Measurements from ENCODE around the gene ZNF653. TPM values are rescaled to one million over a fixed set of nuclear protein-coding genes. Genes with fewer than 3 reads are reported as not detected.

ZNF653 gene
- total RNA-seq, 4 donors from 2014 or later = 3.3 to 8.4 (median 5.3) TPM

DNA sequence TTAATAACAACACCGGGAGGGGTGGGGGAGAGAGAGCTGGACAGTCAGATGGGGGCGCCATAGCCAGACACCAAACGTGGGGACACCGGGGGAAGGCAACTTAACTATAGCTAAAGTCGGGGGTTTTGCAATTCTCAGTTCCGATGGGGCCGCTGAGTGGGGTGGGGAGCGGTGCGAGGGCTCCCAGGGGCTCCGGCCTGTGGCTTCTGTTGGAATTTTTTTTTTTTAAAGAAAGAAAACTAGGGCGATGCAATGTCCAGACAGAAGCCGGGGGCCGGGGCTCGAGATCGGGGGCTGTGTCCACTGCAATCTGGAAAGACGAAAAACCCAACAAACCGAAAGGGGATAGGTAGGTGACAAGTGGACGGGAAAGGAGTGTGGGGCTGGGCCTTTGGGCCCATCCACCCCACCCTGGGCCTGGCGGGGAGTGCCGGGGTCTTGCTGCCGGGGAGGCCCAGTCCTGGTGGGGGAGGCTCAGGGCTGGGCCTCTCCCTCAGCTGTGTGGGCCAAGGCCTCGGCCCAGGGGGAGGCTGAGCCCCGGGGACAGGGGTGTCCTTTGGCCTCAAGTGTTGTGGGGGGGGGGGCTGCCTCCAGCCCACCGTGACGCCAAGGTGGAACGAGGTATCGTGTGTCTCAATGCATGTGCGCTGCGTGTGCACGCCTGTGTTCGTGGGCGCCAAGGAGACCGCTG, 52.9 kb downstream of the ZNF653 start:
- TF ChIP-seq, protein P1, sequence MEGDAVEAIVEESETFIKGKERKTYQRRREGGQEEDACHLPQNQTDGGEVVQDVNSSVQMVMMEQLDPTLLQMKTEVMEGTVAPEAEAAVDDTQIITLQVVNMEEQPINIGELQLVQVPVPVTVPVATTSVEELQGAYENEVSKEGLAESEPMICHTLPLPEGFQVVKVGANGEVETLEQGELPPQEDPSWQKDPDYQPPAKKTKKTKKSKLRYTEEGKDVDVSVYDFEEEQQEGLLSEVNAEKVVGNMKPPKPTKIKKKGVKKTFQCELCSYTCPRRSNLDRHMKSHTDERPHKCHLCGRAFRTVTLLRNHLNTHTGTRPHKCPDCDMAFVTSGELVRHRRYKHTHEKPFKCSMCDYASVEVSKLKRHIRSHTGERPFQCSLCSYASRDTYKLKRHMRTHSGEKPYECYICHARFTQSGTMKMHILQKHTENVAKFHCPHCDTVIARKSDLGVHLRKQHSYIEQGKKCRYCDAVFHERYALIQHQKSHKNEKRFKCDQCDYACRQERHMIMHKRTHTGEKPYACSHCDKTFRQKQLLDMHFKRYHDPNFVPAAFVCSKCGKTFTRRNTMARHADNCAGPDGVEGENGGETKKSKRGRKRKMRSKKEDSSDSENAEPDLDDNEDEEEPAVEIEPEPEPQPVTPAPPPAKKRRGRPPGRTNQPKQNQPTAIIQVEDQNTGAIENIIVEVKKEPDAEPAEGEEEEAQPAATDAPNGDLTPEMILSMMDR (IDR thresholded peaks at IDR 0.05) = no peak
- DNase-seq (ENCODE audit: low spot score) = no peak
- no peak for ATAC-seq (ENCODE audit: low FRiP score)

DNA sequence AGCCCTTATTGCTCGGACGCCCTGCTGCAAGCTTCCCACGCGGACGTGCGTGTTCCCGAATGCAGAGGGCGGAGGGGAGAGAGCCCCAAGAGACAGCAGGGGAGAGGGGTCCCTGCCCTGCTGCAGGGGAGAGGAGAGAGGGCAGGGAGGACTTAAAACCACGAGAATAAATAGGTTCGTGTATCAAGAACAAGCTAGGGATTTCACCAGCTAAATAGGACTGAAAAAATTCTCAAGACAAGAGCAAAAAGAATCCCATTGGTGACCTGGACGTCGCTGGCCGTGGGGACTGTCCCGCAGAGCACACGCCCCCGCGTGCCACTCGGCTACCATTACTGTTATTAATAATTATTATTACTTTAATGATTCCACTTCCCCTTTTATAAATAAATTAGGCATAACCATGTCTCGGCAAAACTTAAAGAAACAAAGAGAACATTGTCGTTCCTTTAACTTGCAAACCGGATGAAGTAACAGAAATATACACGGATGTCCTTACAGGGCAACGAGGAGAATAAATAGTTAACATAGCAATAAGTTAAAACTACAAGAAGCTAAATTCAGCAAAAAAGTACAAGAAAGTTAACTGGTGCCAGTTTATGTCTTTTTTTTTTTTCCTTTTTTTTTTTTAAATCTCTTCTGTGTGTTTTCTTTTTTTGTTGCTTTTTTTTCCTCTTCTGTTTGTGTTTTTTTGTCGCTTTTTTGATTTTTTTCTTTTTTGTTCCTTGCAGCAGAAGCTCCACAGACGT, 53.6 kb downstream of the ZNF653 start:
- DNase-seq (ENCODE audit: low spot score) (no peak), ATAC-seq (ENCODE audit: low FRiP score) (no peak)
- TF ChIP-seq, protein P1 (IDR thresholded peaks at IDR 0.05) = no peak

DNA sequence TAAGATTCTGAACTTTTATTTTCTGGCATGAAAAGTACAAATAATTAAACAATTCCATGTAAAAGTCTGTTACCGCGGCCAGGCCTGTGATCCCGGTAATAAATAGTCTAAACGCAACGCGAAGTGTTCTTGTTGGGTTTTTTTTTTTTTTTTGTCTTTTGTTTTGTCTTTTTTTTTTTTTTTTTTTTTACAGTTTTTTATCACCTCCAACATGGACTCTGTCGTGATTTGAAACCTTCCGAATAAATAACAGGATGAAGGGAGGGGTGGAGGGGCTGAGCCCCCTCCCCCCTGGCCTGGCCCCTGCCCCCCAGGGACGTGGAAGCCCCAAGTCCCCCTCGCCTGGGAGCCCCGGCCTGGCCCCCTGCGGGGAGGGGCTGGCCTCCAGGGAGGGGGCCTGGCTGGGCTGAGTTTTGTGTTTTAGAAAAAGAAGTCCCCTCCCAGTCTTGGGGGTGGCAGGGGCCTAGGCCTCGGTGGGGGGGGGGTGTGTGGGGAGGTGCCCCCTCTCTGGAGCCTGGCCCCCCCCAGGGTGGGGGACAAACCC, 54.2 kb downstream of the ZNF653 start:
- TF ChIP-seq, protein P1 (IDR thresholded peaks at IDR 0.05) = no peak
- DNase-seq (ENCODE audit: low spot score) (no peak), ATAC-seq (ENCODE audit: low FRiP score) (no peak)

DNA sequence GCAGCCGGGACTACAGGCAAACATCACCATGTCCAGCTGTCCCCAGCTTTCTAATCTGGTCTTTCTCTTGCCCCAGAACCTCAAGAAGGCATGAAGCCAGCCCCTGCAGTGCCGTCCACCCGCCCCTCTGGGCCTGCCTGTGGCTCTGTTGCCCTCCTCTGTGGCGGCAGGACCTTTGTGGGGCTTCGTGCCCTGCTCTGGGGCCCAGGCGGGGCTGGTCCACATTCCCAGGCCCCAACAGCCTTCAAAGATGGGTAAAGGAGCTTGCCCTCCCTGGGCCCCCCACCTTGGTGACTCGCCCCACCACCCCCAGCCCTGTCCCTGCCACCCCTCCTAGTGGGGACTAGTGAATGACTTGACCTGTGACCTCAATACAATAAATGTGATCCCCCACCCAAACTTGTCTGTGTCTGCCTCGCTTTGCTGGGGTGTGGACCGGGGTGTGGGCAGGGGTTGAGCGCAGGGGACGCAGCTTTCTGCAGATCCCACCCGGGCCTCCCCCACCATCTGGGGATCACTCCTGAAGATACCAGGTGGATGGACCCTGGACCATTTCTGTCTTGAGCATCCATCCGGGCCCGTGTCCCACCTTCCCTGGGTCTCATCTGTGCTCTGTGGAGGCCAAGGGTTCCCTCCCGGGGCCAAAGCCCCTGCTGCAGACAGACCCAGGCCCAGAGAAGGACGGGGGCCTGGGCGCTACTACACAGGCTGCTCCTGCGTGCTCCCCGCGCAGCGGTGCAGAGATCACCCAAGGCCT, 54.9 kb downstream of the ZNF653 start:
- ATAC-seq (ENCODE audit: low FRiP score) (no peak), DNase-seq (ENCODE audit: low spot score) (no peak)
- TF ChIP-seq, protein P1 (IDR thresholded peaks at IDR 0.05) = no peak

DNA sequence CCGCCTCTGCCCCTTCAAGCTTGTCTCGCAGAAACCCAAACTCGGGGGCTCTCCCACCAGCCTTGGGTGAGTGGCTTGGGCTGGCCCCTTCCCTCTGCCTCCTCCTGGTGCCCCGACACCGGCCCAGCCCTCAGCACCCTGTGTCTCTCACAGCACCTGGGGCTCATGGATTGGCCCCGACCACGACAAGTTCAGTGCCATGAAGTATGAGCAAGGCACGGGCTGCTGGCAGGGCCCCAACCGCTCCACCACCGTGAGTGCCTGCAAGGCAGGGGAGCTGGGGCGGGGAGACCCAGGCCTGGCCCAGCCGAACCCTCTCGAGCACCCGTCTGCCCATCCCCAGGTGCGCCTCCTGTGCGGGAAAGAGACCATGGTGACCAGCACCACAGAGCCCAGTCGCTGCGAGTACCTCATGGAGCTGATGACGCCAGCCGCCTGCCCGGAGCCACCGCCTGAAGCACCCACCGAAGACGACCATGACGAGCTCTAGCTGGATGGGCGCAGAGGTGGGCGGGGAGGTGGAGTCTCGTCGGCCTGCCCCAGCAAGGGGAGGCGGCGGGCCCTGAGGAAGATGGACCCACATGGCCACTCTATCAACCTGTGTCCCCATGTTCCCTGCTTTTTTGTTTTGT, 56.6 kb downstream of the ZNF653 start:
- TF ChIP-seq, protein P1 (IDR thresholded peaks at IDR 0.05) = no peak
- ATAC-seq (ENCODE audit: low FRiP score) = no peak
- no peak for DNase-seq (ENCODE audit: low spot score)

DNA sequence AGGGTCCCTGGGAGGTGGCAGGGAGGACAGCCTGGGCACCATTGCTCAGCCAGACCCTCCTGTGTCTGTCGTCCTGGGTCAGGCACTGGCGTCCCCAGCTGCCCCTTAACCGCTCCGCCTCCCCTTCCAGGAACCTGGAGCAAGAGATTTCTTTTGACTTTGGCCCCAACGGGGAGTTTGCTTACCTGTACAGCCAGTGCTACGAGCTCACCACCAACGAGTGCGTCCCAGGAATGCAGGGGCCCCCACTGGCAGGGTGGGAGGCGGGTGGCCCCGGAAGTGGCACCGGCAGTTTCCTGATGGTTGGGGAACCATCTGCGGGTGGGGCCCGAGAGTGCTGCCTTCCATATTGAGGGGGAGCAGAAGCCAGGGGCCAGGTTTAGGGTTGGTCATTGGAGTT, 57.2 kb downstream of the ZNF653 start:
- DNase-seq (ENCODE audit: low spot score) = no peak
- no peak for ATAC-seq (ENCODE audit: low FRiP score)
- TF ChIP-seq, protein P1 (IDR thresholded peaks at IDR 0.05) = no peak
